PC-9 (cell line): ENCODE results near the gene SPRY4. TPM values are rescaled to one million over a fixed set of nuclear protein-coding genes. Genes with fewer than 3 reads are reported as not detected.

Source experiments
- BruUV-seq: library from RNA; stranded (reverse); fragments of 400-500 nt; replicated peaks from 2 replicates; lab custom pipeline; 2021; lab: Mats Ljungman, UMichigan
- CTCF ChIA-PET: fragments of 300-600 bp; sonication (Branson Sonifier 250); formaldehyde crosslinking; loops from one replicate; lab custom pipeline; 2022; ENCODE audit warnings: antibody characterized with exemption; lab: Charles Lee
- POLR2A ChIA-PET: fragments of 300-600 bp; sonication (Branson Sonifier 250); formaldehyde crosslinking; loops from one replicate; lab custom pipeline; 2022; ENCODE audit warnings: antibody characterized with exemption; ENCODE audit not compliant: unreplicated experiment; lab: Charles Lee
- DNase-seq, 2 experiments: peaks; one replicate each; pipeline versions ENCODE4 v3.0.0 to v3.0.0-alpha.2; 2015 to 2022; ENCODE audit warnings: mixed read lengths in 1 of 2
- H2AFZ ChIP-seq: fragments of 200-600 bp; sonication (generic); 2 replicates; pipeline ENCODE4 v1.8.1; 2017; ENCODE audit warnings: antibody characterized with exemption
- H3F3A ChIP-seq: fragments of 200-600 bp; sonication (generic); 2 replicates; pipeline ENCODE4 v1.8.1; 2017; ENCODE audit warnings: antibody characterized with exemption, mild to moderate bottlenecking, low read depth; ENCODE audit not compliant: insufficient read depth
- H3K27ac ChIP-seq: fragments of 200-600 bp; sonication (generic); 2 replicates; pipeline ENCODE4 v1.6.1; 2016; ENCODE audit warnings: mixed run types
- H3K27me3 ChIP-seq: fragments of 200-600 bp; sonication (generic); 2 replicates; pipeline ENCODE4 v1.6.1; 2016; ENCODE audit warnings: low read depth, mixed run types; ENCODE audit not compliant: insufficient read depth
- H3K36me3 ChIP-seq: fragments of 200-600 bp; sonication (generic); 2 replicates; pipeline ENCODE4 v1.6.1; 2016; ENCODE audit warnings: low read depth, mixed run types
- H3K4me1 ChIP-seq: fragments of 200-600 bp; sonication (generic); replicated peaks from 2 replicates; pipeline ENCODE4 v1.6.1; 2016; ENCODE audit warnings: mixed run types; ENCODE audit not compliant: insufficient read depth
- H3K4me2 ChIP-seq: fragments of 200-600 bp; sonication (generic); 2 replicates; pipeline ENCODE4 v1.6.1; 2017; ENCODE audit warnings: mixed run types
- H3K4me3 ChIP-seq: fragments of 200-600 bp; sonication (generic); 2 replicates; pipeline ENCODE4 v1.6.1; 2016; ENCODE audit warnings: mixed run types
- H3K79me2 ChIP-seq: fragments of 200-600 bp; sonication (generic); 2 replicates; pipeline ENCODE4 v1.6.1; 2017; ENCODE audit warnings: low read depth, mixed run types
- H3K9me2 ChIP-seq: fragments of 200-600 bp; sonication (generic); 2 replicates; pipeline ENCODE4 v1.8.1; 2017; ENCODE audit warnings: mild to moderate bottlenecking; ENCODE audit not compliant: insufficient read depth
- H3K9me3 ChIP-seq: fragments of 200-600 bp; sonication (generic); 2 replicates; pipeline ENCODE4 v1.8.1; 2016; ENCODE audit warnings: low read depth; ENCODE audit not compliant: insufficient read depth
- H4K20me1 ChIP-seq: fragments of 200-600 bp; sonication (generic); 2 replicates; pipeline ENCODE4 v1.8.1; 2017; ENCODE audit not compliant: insufficient read depth
- CTCF ChIP-seq: fragments of 200-600 bp; sonication (generic); conservative IDR thresholded peaks from 2 replicates; pipeline ENCODE4 v1.6.1; 2017; ENCODE audit warnings: mixed run types, antibody characterized with exemption, mild to moderate bottlenecking, moderate library complexity
- EZH2 ChIP-seq: fragments of 200-600 bp; sonication (generic); IDR thresholded peaks from 2 replicates; pipeline ENCODE4 v1.8.0; 2017; ENCODE audit warnings: antibody characterized with exemption, low read depth
- intact Hi-C: fragments of 100-400 bp; cut with micrococcal nuclease; formaldehyde crosslinking; loops from one replicate; pipeline ENCODE4 v1.10.0; 2022; ENCODE audit not compliant: unreplicated experiment
- total RNA-seq: library from RNA; stranded (reverse); gene quantifications from 2 replicates; pipeline ENCODE4 v1.2.3, GENCODE V29; 2021

The SPRY4 gene
- total RNA-seq, 1 experiment from 2014 or later: 11.0 TPM

- no peak for DNase-seq
- Histone ChIP-seq H4K20me1 (peaks cover 85% of the 10 kb centered on the region), H3K27me3 (no peaks in the 10 kb centered on the region), H3K9me2 (no peaks in the 10 kb centered on the region), H3K9me3 (no peaks in the 10 kb centered on the region), H3K79me2 (peaks cover 83% of the 10 kb centered on the region), H2AFZ (no peak overlapping the region), H3K36me3 (peaks cover 65% of the 10 kb centered on the region), H3F3A (peaks cover 77% of the 10 kb centered on the region), H3K4me2 (no peak overlapping the region), H3K4me3 (no peak overlapping the region), H3K4me1 (0 out of 2 replicates have a peak, but pooled peaks cover 8% of the 10 kb centered on the region), H3K27ac (no peak overlapping the region)
- no TSS peak for BruUV-seq
- intact Hi-C loops: no loop called here
- ChIA-PET POLR2A (no interaction called here), CTCF (no interaction called here)
- TF ChIP-seq CTCF (no peak), EZH2 (no peak)
Measured at GRCh38 chr5:142313275-142313674, 11.5 kb downstream of the SPRY4 start.

DNA sequence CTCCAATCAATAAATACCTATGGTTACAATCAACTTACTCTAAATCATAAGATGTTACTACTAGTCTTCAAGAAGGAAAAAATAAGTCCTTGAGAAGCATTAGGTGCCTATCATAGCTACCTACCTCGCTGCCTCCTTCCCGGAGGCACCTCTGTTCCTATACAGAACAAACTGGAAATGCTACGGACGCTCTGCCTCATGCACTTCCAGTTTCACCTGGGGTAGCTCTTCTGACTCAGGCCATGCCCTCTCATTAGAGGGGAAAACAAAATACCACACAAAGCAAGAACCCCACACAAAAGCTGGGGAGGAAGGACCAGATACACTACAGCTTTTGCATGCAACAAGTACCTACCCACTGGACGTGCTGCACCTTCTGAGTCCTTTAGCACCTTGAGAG lies 12.4 kb downstream of the SPRY4 start:
- Histone ChIP-seq H3F3A (peaks cover 76% of the 10 kb centered on the region), H3K27ac (no peak overlapping the region), H2AFZ (no peak overlapping the region), H3K79me2 (peaks cover 74% of the 10 kb centered on the region), H3K36me3 (peaks cover 70% of the 10 kb centered on the region), H3K9me3 (no peaks in the 10 kb centered on the region), H3K4me3 (no peak overlapping the region), H3K27me3 (no peaks in the 10 kb centered on the region), H3K9me2 (no peaks in the 10 kb centered on the region), H4K20me1 (peaks cover 77% of the 10 kb centered on the region), H3K4me2 (no peak overlapping the region), H3K4me1 (0 out of 2 replicates have a peak, but pooled peaks cover 7% of the 10 kb centered on the region)
- TF ChIP-seq CTCF (no peak), EZH2 (no peak)
- DNase-seq: no peak
- CTCF ChIA-PET: interaction anchor here (0.6 kb wide), 2 partner anchors 86 to 152 kb away, joined by 3 to 11 read pairs; no protein-coding TSS in a partner anchor
- no TSS peak for BruUV-seq
- intact Hi-C loops: no loop called here
- POLR2A ChIA-PET: no interaction called here

DNA sequence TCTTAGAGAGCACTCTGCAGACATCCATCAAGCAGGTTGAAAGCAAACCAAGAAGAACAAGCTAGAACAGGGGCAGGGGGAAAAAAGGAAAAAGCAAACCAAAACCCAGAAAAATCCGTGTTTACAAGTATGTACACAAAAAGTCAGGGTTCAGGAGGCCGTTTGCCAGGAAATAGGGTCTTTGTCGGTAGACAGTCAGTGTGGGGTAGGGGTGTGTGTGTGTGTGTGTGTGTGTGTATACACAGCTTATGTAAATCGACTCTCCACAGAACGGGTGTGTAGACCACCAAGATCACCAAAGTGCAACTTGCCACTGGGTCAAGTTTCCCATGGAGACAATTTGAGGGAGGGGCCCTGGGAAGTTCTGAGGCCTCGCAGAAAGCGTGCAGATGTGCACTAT lies 13.1 kb downstream of the SPRY4 start:
- Histone ChIP-seq H3K27ac (no peak overlapping the region), H3K4me3 (no peak overlapping the region), H3K79me2 (peaks cover 68% of the 10 kb centered on the region), H2AFZ (no peak overlapping the region), H3K4me2 (no peak overlapping the region), H3K9me2 (no peaks in the 10 kb centered on the region), H3K4me1 (0 out of 2 replicates have a peak, but pooled peaks cover 4% of the 10 kb centered on the region), H3K27me3 (no peaks in the 10 kb centered on the region), H4K20me1 (peaks cover 70% of the 10 kb centered on the region), H3K36me3 (peaks cover 63% of the 10 kb centered on the region), H3K9me3 (no peaks in the 10 kb centered on the region), H3F3A (peaks cover 79% of the 10 kb centered on the region)
- DNase-seq: no peak
- intact Hi-C loops: no loop called here
- ChIA-PET CTCF (interaction anchor here (0.6 kb wide), 2 partner anchors 101 to 152 kb away, joined by 3 to 4 read pairs; no protein-coding TSS in a partner anchor), POLR2A (interaction anchor here (0.7 kb wide), 1 partner anchor 234 kb away, joined by 6 read pairs; no protein-coding TSS in a partner anchor)
- no TSS peak for BruUV-seq
- TF ChIP-seq CTCF (no peak), EZH2 (no peak)
